Epithelial cell of proximal tubule (primary cell): Measurements from ENCODE around the gene FRYL. TPM values are rescaled to one million over a fixed set of nuclear protein-coding genes. Genes with fewer than 3 reads are reported as not detected.

Source experiments
- DNase-seq: peaks from one replicate; pipeline ENCODE4 v3.0.0-alpha.2; 2011; ENCODE audit warnings: low read depth
- H3K4me3 ChIP-seq: 2 replicates; pipeline ENCODE4 v1.5.1; 2011; ENCODE audit warnings: low read depth, mild to moderate bottlenecking, low read length
- total RNA-seq: library from RNA; depleted of rRNA; stranded (reverse); fragments of >200 nt; gene quantifications from 2 replicates; pipeline ENCODE4 v1.2.3, GENCODE V29; 2015
- TF ChIP-seq, protein P1 (sequence below): conservative IDR thresholded peaks from 2 replicates; pipeline ENCODE4 v1.5.1; 2012; ENCODE audit warnings: low read depth, mild to moderate bottlenecking, low read length

The FRYL gene
- total RNA-seq, 1 donor from 2014 or later, result 22.5 TPM

DNA sequence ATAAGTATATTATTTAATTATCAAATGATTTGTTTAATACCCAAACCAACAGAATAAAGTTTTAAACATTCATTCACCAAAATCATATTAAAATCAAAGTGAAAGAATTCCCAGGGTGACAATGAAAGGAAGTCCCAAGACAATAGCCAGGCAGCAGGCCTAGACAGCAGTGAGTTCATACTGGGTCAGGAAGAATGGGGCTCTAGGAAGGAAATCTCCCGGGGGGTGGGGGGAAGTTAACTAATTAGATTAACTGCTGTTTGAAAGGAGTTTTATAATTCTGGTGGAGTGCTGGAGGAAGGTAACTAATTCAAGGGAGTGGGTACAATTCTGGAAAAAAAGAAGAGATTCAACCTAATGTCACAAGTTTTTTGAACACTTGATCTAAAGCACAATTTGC lies 185.9 kb downstream of the FRYL start:
- TF ChIP-seq, protein P1, sequence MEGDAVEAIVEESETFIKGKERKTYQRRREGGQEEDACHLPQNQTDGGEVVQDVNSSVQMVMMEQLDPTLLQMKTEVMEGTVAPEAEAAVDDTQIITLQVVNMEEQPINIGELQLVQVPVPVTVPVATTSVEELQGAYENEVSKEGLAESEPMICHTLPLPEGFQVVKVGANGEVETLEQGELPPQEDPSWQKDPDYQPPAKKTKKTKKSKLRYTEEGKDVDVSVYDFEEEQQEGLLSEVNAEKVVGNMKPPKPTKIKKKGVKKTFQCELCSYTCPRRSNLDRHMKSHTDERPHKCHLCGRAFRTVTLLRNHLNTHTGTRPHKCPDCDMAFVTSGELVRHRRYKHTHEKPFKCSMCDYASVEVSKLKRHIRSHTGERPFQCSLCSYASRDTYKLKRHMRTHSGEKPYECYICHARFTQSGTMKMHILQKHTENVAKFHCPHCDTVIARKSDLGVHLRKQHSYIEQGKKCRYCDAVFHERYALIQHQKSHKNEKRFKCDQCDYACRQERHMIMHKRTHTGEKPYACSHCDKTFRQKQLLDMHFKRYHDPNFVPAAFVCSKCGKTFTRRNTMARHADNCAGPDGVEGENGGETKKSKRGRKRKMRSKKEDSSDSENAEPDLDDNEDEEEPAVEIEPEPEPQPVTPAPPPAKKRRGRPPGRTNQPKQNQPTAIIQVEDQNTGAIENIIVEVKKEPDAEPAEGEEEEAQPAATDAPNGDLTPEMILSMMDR, result no peak
- no peak overlapping the region for H3K4me3 ChIP-seq
- DNase-seq, result no peak

DNA sequence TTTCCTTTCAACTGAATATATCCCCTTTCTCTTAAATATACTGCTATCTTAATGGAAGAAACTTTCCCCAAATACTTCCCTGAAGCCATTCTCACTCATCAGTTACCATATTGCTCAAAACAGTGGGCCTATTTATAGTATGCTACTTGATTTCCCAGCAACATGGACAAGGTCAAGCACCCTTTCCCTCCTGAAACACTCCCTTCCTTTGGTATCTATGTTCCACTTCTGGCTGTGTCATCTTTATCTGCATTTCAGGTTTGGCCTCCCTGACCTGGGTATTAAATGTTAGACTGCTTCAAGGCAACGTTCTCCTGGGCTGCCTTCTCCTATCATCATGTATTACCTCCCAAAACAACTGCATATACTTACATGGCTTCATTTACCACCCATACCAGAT lies 188.7 kb downstream of the FRYL start:
- H3K4me3 ChIP-seq, result no peak overlapping the region
- TF ChIP-seq, protein P1, result no peak
- no peak for DNase-seq

DNA sequence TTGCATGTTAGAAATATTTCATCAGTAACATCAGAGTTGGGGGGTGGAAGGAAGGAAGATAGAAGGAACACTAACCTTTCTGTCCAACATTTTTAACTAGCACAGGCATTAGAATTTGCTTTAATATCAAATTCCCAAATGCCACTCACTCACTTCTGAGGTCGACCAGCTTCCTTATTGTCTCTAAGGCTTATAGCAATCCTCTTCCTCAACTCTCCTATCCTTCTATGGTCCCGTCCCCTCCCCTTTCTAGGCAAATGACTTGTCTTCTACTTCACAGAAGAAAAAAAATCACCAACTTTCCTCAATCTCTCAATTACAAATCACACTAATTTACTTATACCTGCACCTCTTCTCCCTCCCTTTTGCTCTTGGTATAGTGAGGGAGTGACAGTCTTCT lies 189.2 kb downstream of the FRYL start:
- H3K4me3 ChIP-seq, result no peak overlapping the region
- TF ChIP-seq, protein P1, result no peak
- DNase-seq, result no peak

DNA sequence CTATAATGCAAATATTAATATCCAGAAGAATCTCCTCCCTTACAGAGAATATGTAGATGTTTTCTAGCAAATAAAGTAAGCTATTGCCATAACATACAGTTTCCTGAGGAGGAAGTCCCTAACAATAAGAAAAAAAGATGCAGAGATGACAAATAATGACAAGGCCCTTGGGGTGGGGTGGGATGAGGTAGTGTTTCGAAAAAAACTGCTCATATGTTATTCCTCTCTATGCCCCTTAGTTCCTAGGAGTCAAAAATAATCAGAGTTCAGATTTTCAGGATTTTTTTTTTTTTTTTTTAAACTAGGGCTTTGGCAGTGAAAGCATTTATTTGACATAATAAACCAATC lies 191.0 kb downstream of the FRYL start:
- TF ChIP-seq, protein P1, result no peak
- DNase-seq, result no peak

DNA sequence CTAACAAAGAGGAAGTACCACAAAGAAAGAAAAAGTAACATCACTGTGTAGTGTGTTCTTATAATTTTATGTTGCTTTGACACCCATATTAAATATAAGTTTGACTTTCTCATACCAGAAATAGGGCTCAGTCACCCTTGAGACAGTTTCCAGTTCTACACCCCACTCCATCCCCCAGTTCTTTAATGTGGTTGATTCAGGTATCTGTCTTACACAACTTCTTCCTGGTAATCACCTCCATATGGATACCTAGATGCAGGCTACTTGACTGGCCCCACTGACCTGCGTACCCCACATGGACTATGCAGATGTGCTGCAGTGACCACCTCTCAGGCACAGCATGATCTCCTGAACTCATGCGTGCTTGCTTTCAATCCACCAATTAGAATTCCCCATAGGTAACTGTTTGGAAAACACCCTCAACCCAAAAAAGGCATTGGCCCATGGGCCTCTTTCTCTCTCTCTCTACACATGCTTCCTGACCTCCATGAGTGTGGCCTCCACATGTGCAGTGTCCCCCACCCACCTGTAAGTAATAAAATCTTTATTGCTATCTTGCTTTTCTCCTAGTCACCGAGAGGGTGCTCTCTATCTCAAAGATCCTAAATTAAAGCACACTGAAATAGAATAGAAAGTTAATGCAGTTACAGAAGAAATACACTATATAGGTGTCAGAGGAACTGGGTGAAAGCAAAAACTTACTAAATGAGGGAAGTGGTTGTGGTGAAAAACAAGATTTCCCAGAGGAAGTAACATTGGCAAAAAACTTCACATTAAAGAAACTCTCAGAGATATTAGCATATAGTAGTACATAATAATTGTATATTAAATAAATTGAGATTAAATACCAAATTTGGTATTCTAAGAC lies 191.6 kb downstream of the FRYL start:
- TF ChIP-seq, protein P1, result no peak
- no peak for DNase-seq

More for the DNA sequence above, 191.0 kb downstream of the FRYL start:
- no peak overlapping the region for H3K4me3 ChIP-seq

DNA sequence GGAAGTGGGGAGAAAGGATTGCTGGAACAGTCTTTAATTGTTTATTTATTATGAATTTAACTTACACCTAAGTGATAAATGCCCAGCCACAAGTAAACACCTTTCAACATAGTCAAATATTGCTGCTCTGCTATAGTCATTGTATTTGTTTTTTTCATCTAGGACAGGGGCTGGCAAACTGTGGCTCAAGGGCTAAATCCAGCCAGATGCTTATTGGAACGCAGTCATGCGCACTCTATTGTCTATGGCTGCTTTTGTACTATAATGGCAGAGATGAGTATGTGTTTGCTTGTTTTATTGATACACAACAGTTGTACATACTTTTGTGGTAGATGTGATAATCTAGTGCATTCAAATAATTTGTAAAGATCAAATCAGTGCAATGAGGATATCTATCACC lies 194.7 kb downstream of the FRYL start:
- TF ChIP-seq, protein P1, result no peak
- no peak overlapping the region for H3K4me3 ChIP-seq

More for the DNA sequence above, 191.6 kb downstream of the FRYL start:
- H3K4me3 ChIP-seq, result no peak overlapping the region

More for the DNA sequence above, 194.7 kb downstream of the FRYL start:
- DNase-seq, result no peak
